Inflammatory macrophage (primary cell): ENCODE measurements around the gene MCFD2.
"Not testable (repeated sequence)": the region's sequence is repeated elsewhere in the genome, so short reads cannot be mapped to it uniquely, and the experiment has no call there.

ENCODE experiments used
- DNase-seq, 2 donors: peaks; one replicate each; pipeline ENCODE4 v3.0.0-alpha.2; 2020 to 2022

The MCFD2 gene

GRCh38 chr2:46901611-46902010, 14.0 kb downstream of the MCFD2 start:
- no peak for DNase-seq

DNA sequence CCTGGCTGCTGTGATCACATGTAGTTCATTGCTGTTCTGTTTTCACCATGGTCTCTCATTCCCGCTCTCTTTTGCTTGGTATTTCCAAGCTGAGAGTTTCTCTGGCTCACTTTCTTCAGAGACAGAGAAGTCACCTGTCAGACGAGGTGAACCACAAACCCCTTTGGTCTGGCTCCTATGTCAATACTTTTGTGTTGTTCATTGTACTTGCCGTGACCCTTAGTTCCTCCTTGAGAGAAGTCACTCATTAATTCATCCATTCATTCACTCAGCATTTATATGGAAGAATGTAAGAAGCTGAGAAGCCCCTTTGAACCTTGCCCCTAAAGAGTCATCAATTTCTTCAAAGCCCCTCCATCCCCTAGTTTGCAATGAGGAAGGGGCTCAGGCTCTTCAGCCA, 15.2 kb downstream of the MCFD2 start:
- no peak for DNase-seq

DNA sequence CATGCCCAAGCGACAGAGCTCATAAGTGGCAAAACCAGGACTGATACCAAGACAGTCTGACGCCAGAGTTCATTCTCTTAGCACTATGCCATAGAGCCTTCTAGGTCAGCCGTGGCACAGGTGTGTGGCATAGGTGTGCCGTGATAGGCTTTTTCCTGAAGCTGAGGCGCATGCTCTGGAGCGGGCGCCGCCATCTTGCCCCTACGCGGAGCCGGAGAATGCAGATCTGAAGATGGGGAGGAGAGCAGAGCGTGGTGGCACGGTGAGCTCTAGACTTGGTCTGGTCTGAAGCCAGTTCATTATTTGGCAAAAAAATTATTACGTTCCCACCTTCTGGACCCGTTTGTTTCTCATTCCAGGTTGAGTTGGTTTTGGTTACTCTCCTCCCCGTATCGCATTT, 16.6 kb downstream of the MCFD2 start:
- DNase-seq, result no peak

DNA sequence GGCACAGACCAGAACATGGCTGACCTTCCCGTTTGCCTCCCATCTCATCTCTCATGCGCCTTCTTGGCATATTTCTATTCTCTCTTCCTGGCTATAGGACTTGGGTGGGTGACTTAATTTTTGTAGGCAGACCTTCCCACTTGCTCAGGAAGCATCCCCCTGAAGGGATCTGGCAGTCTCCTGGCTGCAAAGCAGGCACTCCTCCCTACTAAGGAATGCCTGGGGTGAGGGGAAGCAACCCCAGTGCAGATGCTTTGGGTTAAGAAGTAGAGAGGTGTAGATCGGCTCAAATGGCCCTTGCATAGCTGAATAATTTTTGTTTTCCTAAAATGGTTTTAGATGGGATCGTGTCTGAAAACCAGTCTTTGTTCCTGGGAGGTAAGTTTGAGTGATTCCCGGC, 17.6 kb downstream of the MCFD2 start:
- DNase-seq, result no peak

GRCh38 chr2:46893269-46893939, 22.2 kb downstream of the MCFD2 start:
- DNase-seq, result peak in 1 of 2 donors; percentile 19

DNA sequence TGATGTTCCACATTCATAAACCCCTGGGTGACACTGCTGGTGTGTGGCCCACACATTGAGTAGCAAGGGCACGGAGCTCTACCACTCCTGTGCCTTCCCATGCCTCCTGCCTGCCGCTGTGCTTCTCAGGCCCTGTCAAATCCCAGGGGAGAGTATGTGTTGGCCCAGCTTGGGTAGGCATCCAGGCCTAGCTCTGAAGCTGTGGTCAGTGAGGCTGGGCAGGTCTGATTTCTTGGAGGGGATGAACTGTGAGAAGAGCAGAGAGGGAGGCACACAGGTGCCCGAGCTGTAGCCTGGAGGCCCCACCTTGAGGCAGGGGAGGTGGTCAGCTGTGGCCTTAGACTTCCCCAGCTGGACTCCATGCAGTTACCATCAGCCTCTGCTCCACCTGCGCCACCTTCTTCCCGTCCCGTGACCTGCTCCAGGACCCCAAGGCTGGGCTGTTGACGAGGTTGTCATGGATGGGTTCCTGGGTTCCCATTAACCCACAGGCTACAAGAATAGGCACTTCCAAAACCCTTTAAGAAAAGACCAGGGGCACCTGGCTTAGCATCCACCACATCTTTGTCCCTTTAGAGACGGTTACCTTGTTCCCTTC, 23.6 kb downstream of the MCFD2 start:
- DNase-seq, result no peak

DNA sequence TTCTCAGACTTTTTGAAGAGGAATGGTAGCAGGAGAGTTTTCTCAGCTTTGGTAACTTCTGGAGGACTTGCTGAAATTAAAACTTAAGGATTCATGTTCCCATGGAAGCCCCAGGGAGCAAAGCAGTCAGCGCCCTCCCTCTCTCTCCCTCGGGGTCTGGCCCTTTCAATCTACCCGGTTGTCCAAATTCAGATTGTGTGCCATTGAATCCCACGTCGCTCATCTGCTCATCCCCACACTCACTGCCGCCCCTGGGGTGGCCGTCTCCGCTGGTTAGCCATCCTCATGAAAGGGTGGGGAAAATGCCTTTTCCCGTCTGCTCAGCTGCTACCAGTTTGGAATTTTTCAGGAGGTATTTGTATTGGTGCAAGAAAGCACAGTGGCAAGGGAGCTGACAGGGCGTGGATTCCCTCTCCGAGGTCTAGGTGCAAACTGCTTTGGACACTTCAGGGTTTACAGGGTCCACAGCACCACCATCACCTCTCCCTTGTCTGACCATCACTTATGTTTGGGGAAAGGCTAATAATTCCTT, 27.1 kb downstream of the MCFD2 start:
- DNase-seq, result no peak

DNA sequence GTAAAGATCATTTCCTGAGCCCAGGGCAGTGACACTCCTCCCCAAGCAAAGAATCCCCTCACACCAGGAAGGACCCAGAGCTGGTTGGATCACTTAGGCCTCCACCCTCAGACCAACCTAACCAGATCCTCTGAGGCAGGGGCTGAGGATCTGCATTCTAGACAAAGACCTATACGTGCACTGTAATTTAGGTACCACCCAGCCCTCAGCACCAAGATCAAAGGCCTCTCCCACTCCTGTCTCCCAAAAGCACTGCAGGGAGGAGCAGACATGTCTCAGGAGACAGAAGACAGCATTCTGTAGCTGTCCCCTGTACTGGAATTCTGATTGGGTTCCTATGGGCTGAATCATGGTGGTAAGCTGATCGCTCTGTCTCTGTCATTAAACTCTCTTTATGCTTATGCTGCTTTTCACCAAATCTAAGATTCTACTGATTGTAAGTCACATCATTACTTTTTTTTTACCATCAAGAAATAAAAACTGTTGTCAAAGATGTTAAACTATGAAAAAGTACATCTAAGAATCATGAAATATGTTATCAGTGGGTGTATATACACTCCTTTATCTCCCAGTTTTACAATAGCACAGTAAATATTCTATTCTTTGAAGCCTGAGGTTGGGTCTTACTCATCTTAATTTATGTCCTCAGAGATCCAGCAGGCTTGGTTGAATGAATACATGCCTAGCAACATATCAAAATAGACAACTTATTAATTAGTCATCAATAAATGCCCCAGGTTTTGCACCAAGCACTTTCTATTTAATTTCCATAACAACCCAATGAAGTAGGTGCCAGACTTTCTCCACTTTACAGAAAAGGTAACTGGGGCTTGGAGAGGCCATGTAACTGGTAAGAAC, 28.3 kb downstream of the MCFD2 start:
- no peak for DNase-seq

DNA sequence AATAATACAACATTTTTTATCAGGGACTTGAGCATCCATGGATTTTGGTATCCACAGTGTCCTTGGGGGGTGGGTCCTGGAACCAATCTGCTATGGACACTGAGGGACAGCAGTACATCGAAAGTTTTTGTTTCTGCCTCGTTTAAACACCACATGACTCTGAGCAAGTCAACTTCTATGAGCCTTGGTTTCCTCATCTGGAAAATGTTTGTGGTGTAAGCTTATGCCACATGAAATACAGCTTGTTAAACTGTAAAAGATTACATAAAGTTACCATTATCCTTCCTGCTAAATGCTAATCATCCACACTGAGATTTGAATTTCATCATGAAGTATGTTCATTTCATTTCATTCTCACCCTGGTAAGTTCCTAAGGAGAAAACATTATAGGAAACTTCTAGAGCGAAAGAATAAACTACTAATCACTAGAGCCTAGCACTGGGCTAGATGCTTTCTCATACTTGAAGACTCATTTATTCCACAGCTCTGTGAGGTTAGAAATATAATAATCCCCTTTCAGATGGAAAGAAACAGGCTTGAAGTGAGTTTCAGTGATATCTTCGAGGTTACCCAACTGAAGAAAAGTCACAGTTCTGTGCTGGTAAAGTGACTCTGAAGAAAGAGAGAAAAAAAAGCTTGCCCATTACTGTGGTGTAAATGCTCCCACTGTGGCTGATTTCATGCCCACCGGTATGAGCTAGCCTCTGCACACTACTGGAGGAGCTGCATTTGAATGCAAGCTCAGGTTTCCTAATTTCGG, 29.2 kb downstream of the MCFD2 start:
- peak in 1 of 2 donors; percentile 26 for DNase-seq

GRCh38 chr2:46885376-46885775, 30.2 kb downstream of the MCFD2 start:
- no peak for DNase-seq

DNA sequence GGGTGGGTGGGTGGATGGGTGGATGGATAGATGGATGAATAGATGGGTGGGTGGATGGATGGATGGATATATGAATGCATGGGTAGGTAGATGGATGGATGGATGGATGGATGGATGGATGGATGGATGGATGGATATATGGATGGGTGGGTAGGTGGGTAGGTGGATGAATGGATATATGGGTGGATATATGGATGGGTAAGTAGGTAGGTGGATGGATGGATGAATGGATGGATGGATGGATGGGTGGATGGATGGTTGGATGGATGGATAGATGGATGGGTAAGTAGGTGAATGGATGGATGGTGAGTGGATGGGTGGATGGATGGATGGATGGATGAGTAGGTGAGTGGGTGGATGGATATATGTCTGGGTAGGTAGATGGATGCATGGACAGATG, 36.1 kb downstream of the MCFD2 start:
- DNase-seq, result no peak

- DNase-seq, result no peak
Observed at GRCh38 chr2:46878886-46879285, 36.7 kb downstream of the MCFD2 start.

DNA sequence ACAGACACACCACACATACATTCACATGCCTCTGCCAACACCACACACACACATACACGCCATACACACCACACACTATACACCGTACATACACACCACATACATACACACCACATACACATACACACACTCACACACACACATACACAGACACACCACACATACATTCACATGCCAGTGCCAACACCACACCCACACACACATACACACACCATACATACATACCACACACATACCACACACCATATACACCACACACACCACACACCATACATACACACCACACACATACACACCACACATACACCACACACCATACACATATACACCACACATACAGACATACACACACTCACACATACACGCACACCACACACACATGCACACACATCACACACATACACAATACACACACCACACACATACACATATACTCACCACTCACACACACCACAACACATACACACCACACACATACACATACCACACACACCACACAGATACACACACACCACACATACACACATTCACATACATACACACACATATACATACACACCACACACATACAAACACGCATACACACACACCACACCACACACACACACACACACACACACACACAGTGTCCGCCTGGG, 37.2 kb downstream of the MCFD2 start:
- DNase-seq, result no peak

- DNase-seq, result no peak
Observed at GRCh38 chr2:46877619-46878113, 37.9 kb downstream of the MCFD2 start.

DNA sequence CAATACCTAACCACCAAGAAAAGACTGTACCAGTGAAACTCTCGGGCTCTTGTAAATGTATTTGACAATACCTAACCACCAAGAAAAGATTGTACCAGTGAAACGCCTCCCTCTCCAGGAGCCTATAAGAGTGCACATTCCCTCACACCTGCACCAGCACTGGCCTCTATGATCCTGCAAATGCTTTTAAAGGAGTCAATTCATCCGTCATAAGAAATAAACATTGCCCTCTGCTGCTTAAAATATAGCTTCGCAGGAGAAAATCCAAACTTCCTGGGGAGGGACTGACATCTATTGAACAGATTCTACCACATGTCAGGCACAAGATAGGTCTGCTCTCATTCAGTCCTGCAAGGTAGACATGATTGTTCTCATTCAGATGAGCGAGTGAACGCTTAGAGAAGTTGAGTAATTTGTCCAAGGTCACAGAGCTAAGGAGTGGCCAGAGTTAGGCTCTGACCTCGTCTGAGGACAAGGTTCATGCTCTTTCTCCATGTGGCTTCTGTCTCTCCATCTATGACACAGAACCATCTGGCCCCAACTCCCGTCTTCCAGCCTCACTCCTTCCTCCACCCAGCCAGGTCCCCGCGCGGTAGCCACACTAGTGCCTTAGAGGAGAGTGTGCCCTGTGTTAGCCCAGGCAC, 38.7 kb downstream of the MCFD2 start:
- peak; percentile 54 to 66 for DNase-seq

DNA sequence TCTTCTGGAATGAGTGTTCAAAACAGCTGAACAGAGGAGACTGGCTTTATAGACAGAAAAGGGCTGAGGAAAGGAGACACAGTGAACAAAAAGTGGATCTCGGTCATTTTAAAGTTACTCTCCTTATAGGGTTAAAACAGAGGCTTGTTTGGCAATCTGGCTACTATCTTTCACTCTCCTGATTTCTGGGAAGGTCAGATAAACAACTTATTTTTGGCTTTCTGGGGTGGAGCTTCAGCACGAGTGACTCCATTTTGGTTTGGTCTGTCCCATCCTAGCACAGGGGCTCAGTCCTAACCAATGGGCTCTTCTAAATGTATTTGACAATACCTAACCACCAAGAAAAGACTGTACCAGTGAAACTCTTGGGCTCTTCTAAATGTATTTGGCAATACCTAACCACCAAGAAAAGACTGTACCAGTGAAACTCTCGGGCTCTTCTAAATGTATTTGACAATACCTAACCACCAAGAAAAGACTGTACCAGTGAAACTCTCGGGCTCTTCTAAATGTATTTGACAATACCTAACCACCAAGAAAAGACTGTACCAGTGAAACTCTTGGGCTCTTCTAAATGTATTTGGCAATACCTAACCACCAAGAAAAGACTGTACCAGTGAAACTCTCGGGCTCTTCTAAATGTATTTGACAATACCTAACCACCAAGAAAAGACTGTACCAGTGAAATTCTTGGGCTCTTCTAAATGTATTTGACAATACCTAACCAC, 39.5 kb downstream of the MCFD2 start:
- not testable (repeated sequence) for DNase-seq

DNA sequence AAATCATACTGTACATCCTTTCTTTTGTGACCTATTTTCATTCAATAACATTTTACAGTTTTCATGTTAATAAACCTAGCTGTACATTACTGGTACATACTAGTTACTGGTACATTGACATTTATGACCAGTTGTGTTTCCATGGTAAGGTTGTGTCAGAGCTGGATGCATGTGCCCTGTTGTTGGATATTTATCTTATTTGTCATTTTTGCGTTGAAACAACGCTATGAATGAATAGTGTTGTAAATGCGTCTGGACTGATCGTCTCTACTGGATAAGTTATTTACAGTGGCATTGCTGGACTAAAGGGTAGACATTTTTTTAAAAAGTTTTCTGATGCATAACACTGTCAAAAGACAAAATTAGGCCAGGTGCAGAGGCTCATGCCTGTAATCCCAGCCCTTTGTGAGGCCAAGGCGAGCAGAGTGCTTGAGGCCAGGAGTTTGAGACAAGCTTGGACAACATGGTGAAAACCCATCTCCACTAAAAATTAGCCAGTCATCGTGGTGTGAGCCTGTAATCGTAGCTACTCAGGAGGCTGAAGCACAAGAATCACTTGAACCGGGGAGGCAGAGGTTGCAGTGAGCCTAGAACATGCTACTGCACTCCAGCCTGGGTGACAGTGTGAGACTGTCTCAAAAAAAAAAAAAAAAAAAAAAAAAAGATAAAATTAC, 40.2 kb downstream of the MCFD2 start:
- DNase-seq, result no peak

- no peak for DNase-seq
Observed at GRCh38 chr2:46874236-46874929, 41.2 kb downstream of the MCFD2 start.

GRCh38 chr2:46873604-46874068, 42.0 kb downstream of the MCFD2 start:
- peak; percentile 79 to 93 for DNase-seq
